ENCODE measurements around the gene USP3.

- TF ChIP-seq, protein P1, sequence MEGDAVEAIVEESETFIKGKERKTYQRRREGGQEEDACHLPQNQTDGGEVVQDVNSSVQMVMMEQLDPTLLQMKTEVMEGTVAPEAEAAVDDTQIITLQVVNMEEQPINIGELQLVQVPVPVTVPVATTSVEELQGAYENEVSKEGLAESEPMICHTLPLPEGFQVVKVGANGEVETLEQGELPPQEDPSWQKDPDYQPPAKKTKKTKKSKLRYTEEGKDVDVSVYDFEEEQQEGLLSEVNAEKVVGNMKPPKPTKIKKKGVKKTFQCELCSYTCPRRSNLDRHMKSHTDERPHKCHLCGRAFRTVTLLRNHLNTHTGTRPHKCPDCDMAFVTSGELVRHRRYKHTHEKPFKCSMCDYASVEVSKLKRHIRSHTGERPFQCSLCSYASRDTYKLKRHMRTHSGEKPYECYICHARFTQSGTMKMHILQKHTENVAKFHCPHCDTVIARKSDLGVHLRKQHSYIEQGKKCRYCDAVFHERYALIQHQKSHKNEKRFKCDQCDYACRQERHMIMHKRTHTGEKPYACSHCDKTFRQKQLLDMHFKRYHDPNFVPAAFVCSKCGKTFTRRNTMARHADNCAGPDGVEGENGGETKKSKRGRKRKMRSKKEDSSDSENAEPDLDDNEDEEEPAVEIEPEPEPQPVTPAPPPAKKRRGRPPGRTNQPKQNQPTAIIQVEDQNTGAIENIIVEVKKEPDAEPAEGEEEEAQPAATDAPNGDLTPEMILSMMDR (CRISPR knock-in tag; IDR thresholded peaks at IDR 0.05): no peak
- TF ChIP-seq SPEN (CRISPR knock-in tag; IDR thresholded peaks at IDR 0.05; ENCODE audit: low read depth) (no peak), MAZ (IDR thresholded peaks at IDR 0.05; ENCODE audit: borderline replicate concordance, low read depth, low read length) (no peak), MAZ (CRISPR knock-in tag; IDR thresholded peaks at IDR 0.05; ENCODE audit: low read depth) (no peak), CHD2 (IDR thresholded peaks at IDR 0.05; ENCODE audit: low read depth, low read length) (no peak), EP300 (IDR thresholded peaks at IDR 0.05; ENCODE audit: low read depth in 2 of 2, low read length in 2 of 2) (no peak), EP300 (CRISPR knock-in tag; IDR thresholded peaks at IDR 0.05; ENCODE audit: borderline replicate concordance) (no peak), MXI1 (IDR thresholded peaks at IDR 0.05; ENCODE audit: borderline replicate concordance, low read depth, low read length) (no peak), ZBTB40 (IDR thresholded peaks at IDR 0.05) (no peak), ZBTB40 (CRISPR knock-in tag; IDR thresholded peaks at IDR 0.05) (no peak), PRPF4 (IDR thresholded peaks at IDR 0.05; ENCODE audit: low read depth, low read length, poor library complexity, severe bottlenecking) (no peak)
- TF ChIP-seq, protein P2, sequence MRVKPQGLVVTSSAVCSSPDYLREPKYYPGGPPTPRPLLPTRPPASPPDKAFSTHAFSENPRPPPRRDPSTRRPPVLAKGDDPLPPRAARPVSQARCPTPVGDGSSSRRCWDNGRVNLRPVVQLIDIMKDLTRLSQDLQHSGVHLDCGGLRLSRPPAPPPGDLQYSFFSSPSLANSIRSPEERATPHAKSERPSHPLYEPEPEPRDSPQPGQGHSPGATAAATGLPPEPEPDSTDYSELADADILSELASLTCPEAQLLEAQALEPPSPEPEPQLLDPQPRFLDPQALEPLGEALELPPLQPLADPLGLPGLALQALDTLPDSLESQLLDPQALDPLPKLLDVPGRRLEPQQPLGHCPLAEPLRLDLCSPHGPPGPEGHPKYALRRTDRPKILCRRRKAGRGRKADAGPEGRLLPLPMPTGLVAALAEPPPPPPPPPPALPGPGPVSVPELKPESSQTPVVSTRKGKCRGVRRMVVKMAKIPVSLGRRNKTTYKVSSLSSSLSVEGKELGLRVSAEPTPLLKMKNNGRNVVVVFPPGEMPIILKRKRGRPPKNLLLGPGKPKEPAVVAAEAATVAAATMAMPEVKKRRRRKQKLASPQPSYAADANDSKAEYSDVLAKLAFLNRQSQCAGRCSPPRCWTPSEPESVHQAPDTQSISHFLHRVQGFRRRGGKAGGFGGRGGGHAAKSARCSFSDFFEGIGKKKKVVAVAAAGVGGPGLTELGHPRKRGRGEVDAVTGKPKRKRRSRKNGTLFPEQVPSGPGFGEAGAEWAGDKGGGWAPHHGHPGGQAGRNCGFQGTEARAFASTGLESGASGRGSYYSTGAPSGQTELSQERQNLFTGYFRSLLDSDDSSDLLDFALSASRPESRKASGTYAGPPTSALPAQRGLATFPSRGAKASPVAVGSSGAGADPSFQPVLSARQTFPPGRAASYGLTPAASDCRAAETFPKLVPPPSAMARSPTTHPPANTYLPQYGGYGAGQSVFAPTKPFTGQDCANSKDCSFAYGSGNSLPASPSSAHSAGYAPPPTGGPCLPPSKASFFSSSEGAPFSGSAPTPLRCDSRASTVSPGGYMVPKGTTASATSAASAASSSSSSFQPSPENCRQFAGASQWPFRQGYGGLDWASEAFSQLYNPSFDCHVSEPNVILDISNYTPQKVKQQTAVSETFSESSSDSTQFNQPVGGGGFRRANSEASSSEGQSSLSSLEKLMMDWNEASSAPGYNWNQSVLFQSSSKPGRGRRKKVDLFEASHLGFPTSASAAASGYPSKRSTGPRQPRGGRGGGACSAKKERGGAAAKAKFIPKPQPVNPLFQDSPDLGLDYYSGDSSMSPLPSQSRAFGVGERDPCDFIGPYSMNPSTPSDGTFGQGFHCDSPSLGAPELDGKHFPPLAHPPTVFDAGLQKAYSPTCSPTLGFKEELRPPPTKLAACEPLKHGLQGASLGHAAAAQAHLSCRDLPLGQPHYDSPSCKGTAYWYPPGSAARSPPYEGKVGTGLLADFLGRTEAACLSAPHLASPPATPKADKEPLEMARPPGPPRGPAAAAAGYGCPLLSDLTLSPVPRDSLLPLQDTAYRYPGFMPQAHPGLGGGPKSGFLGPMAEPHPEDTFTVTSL (CRISPR knock-in tag; IDR thresholded peaks at IDR 0.05; ENCODE audit: borderline replicate concordance): no peak
- TF ChIP-seq, protein P3, sequence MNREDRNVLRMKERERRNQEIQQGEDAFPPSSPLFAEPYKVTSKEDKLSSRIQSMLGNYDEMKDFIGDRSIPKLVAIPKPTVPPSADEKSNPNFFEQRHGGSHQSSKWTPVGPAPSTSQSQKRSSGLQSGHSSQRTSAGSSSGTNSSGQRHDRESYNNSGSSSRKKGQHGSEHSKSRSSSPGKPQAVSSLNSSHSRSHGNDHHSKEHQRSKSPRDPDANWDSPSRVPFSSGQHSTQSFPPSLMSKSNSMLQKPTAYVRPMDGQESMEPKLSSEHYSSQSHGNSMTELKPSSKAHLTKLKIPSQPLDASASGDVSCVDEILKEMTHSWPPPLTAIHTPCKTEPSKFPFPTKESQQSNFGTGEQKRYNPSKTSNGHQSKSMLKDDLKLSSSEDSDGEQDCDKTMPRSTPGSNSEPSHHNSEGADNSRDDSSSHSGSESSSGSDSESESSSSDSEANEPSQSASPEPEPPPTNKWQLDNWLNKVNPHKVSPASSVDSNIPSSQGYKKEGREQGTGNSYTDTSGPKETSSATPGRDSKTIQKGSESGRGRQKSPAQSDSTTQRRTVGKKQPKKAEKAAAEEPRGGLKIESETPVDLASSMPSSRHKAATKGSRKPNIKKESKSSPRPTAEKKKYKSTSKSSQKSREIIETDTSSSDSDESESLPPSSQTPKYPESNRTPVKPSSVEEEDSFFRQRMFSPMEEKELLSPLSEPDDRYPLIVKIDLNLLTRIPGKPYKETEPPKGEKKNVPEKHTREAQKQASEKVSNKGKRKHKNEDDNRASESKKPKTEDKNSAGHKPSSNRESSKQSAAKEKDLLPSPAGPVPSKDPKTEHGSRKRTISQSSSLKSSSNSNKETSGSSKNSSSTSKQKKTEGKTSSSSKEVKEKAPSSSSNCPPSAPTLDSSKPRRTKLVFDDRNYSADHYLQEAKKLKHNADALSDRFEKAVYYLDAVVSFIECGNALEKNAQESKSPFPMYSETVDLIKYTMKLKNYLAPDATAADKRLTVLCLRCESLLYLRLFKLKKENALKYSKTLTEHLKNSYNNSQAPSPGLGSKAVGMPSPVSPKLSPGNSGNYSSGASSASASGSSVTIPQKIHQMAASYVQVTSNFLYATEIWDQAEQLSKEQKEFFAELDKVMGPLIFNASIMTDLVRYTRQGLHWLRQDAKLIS (CRISPR knock-in tag; IDR thresholded peaks at IDR 0.05): no peak
These were observed 21.5 kb upstream of the USP3 start for GRCh38 chr15:63482874-63483323.

Data from HepG2 (cell line).